GM23248 (cell line): ENCODE measurements around the gene CDKN2A.

ENCODE experiments used
- EZH2 ChIP-seq: fragments of 200-600 bp; sonication (generic); IDR thresholded peaks from 2 replicates; pipeline ENCODE4 v1.6.1; 2018; ENCODE audit warnings: antibody characterized with exemption, mild to moderate bottlenecking; ENCODE audit not compliant: insufficient read depth, poor library complexity, severe bottlenecking
- EZH2phosphoT487 ChIP-seq: fragments of 200-600 bp; sonication (generic); IDR thresholded peaks from 2 replicates; pipeline ENCODE4 v1.6.1; 2018; ENCODE audit warnings: antibody characterized with exemption, moderate library complexity, mild to moderate bottlenecking, low read depth; ENCODE audit not compliant: insufficient read depth

DNA sequence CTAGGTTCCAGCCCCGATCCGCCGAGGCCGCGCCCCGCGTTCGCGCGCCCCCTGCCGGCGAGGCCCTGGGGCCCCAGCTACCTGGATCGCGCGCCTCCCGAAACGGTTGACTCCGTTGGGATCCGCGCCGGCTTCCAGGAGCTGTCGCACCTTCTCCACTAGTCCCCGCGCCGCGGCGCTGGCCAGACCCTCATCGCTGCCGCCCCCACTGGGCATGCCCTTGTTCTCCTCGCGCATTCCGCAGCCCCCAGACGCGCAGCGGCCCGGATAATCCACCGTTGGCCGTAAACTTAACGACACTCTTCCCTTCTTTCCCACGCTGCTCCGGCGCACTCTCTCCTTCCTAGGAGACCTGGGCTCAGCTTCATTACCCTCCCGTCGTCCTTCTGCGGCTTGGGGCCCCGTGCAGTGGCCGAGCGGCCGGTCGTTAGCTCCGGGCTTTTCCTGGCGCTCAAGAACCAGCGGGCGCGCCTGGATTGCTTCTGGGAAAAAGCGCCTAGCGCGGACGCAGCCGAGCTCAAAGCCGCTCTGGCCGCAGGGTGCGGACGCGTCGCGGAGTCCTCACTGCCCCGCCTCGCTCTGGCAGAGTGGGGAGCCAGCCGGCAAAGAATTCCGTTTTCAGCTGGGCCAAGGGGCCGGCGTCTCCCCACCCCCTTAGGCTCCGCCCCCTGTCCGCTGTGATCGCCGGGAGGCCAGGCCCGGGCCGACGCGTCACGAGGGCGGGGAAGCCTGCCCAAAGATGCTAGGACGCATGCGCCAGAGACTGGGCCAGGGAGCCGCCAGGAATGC is 14.7 kb upstream of the CDKN2A start, which contains the start of gene CDKN2B:
- no peak for TF ChIP-seq EZH2
- no peak for TF ChIP-seq EZH2phosphoT487
